Thyroid gland (tissue), 4 donors: ENCODE measurements around the gene STOML2.

Source experiments
- POLR2A ChIP-seq, 2 donors: fragments of 450-650 bp; IDR thresholded peaks; one replicate each; pipeline ENCODE4 v1.6.1; 2017; ENCODE audit warnings: antibody characterized with exemption in 2 of 2, mild to moderate bottlenecking in 2 of 2, moderate library complexity in 1 of 2
- TF ChIP-seq, protein P1 (sequence below), 6 experiments: fragments of 200-600 bp in 3 of 6; fragments of 450-650 bp in 3 of 6; sonication (generic) in 3 of 6; IDR thresholded peaks; one replicate each; pipeline ENCODE4 v1.5.1; 2016 to 2019; ENCODE audit warnings: antibody characterized with exemption in 6 of 6, mild to moderate bottlenecking in 2 of 6, inconsistent platforms in 1 of 6, moderate library complexity in 1 of 6

GRCh38 chr9:35054185-35054835 is 48.6 kb downstream of the STOML2 start:
- TF ChIP-seq, protein P1, sequence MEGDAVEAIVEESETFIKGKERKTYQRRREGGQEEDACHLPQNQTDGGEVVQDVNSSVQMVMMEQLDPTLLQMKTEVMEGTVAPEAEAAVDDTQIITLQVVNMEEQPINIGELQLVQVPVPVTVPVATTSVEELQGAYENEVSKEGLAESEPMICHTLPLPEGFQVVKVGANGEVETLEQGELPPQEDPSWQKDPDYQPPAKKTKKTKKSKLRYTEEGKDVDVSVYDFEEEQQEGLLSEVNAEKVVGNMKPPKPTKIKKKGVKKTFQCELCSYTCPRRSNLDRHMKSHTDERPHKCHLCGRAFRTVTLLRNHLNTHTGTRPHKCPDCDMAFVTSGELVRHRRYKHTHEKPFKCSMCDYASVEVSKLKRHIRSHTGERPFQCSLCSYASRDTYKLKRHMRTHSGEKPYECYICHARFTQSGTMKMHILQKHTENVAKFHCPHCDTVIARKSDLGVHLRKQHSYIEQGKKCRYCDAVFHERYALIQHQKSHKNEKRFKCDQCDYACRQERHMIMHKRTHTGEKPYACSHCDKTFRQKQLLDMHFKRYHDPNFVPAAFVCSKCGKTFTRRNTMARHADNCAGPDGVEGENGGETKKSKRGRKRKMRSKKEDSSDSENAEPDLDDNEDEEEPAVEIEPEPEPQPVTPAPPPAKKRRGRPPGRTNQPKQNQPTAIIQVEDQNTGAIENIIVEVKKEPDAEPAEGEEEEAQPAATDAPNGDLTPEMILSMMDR (IDR thresholded peaks at IDR 0.05) = no peak
- no peak for TF ChIP-seq POLR2A (IDR thresholded peaks at IDR 0.05)
